HCT116 (cell line): Measurements from ENCODE around the gene RNF13. TPM values are rescaled to one million over a fixed set of nuclear protein-coding genes. Genes with fewer than 3 reads are reported as not detected.

Experiments
- ATAC-seq: fragments of 200-7000 bp; cut with Tn5 transposase; 2 replicates; pipeline ENCODE4 v1.9.1; 2020; ENCODE audit warnings: mild to moderate bottlenecking, moderate library complexity
- BruUV-seq: library from RNA; stranded (reverse); fragments of 400-500 nt; replicated peaks from 2 replicates; lab custom pipeline; 2021; lab: Mats Ljungman, UMichigan
- CTCF ChIA-PET: fragments of 300-600 bp; sonication (Branson Sonifier 250); formaldehyde crosslinking; loops from one replicate; lab custom pipeline; 2021; ENCODE audit warnings: antibody characterized with exemption; lab: Charles Lee
- POLR2A ChIA-PET: fragments of 300-600, 350-600 bp; sonication (Branson Sonifier 250); formaldehyde crosslinking; loops from one replicate; lab custom pipeline; 2021; ENCODE audit warnings: antibody characterized with exemption; lab: Charles Lee
- RAD21 ChIA-PET, 2 experiments: fragments of 300-600 bp; sonication (Branson Sonifier 250); formaldehyde crosslinking; loops; one replicate each; lab custom pipeline; 2023; ENCODE audit warnings: low total read pairs in 2 of 2; ENCODE audit not compliant: uncharacterized antibody in 2 of 2, unreplicated experiment in 2 of 2, low non-redundant PET in 1 of 2; lab: Charles Lee
- DNase-seq: peaks from one replicate; pipeline ENCODE4 v3.0.0-alpha.2; 2010; ENCODE audit warnings: low read depth, low spot score
- H2AFZ ChIP-seq: fragments of 200-600 bp; shearing (Covaris generic), sonication (generic); 2 replicates; pipeline ENCODE4 v1.6.1; 2017; ENCODE audit warnings: low read depth, mixed run types, mixed read lengths, antibody characterized with exemption, low read length; ENCODE audit not compliant: poor library complexity, severe bottlenecking
- H3K27ac ChIP-seq: 2 replicates; pipeline ENCODE4 v1.5.1; 2012; ENCODE audit warnings: low read depth, low read length
- H3K27me3 ChIP-seq: fragments of 200-600 bp; sonication (generic); 2 replicates; pipeline ENCODE4 v1.6.1; 2016; ENCODE audit warnings: mixed run types, low read length, mixed read lengths; ENCODE audit not compliant: insufficient read depth
- H3K36me3 ChIP-seq, 2 experiments: fragments of 200-500 bp in 1 of 2; fragments of 200-600 bp in 1 of 2; sonication (Bioruptor generic) in 1 of 2; sonication (generic) in 1 of 2; 2 replicates each; pipeline versions ENCODE4 v1.5.1 to v1.6.1; 2014 to 2016; ENCODE audit warnings: low read length in 2 of 2, inconsistent platforms in 1 of 2, mixed read lengths in 1 of 2, mixed run types in 1 of 2; ENCODE audit not compliant: insufficient read depth in 2 of 2, control insufficient read depth in 1 of 2
- H3K4me1 ChIP-seq, 2 experiments: fragments of 200-600 bp in 1 of 2; sonication (generic) in 1 of 2; 2 replicates each; pipeline versions ENCODE4 v1.5.1 to v1.6.1; 2012 to 2017; ENCODE audit warnings: low read length in 2 of 2, inconsistent platforms in 1 of 2, mild to moderate bottlenecking in 1 of 2, mixed read lengths in 1 of 2, mixed run types in 1 of 2, moderate library complexity in 1 of 2; ENCODE audit not compliant: insufficient read depth in 2 of 2, control insufficient read depth in 1 of 2
- H3K4me2 ChIP-seq: fragments of 200-600 bp; sonication (generic); 2 replicates; pipeline ENCODE4 v1.6.1; 2017; ENCODE audit warnings: mixed run types, low read length, mixed read lengths
- H3K4me3 ChIP-seq, 2 experiments: fragments of 200-600 bp in 1 of 2; sonication (generic) in 1 of 2; replicated peaks in 1 of 2; 2 replicates each; pipeline ENCODE4 v1.5.1; 2011 to 2016; ENCODE audit warnings: low read length in 2 of 2, control low read depth in 1 of 2, low read depth in 1 of 2, mild to moderate bottlenecking in 1 of 2, mixed read lengths in 1 of 2, mixed run types in 1 of 2
- H3K79me2 ChIP-seq: fragments of 200-600 bp; sonication (generic); 2 replicates; pipeline ENCODE4 v1.6.1; 2017; ENCODE audit warnings: mild to moderate bottlenecking, mixed run types, low read length, moderate library complexity, mixed read lengths; ENCODE audit not compliant: insufficient read depth
- H3K9ac ChIP-seq: fragments of 200-600 bp; sonication (generic); 2 replicates; pipeline ENCODE4 v1.6.1; 2016; ENCODE audit warnings: low read length, mixed read lengths
- H3K9me2 ChIP-seq: fragments of 200-600 bp; sonication (generic), shearing (Covaris generic); 2 replicates; pipeline ENCODE4 v1.6.1; 2017; ENCODE audit warnings: mixed run types, mild to moderate bottlenecking, moderate library complexity; ENCODE audit not compliant: insufficient read depth
- H3K9me3 ChIP-seq, 2 experiments: fragments of 200-500 bp in 1 of 2; fragments of 200-600 bp in 1 of 2; sonication (Bioruptor generic) in 1 of 2; sonication (generic) in 1 of 2; 2 replicates each; pipeline ENCODE4 v1.6.1; 2014 to 2017; ENCODE audit warnings: low read length in 2 of 2, mixed read lengths in 2 of 2, inconsistent platforms in 1 of 2, low read depth in 1 of 2, mild to moderate bottlenecking in 1 of 2, mixed run types in 1 of 2, moderate library complexity in 1 of 2; ENCODE audit not compliant: control insufficient read depth in 1 of 2, insufficient read depth in 1 of 2
- H4K20me1 ChIP-seq: fragments of 200-600 bp; sonication (generic), shearing (Covaris generic); 2 replicates; pipeline ENCODE4 v1.6.1; 2017; ENCODE audit warnings: mixed run types, mild to moderate bottlenecking, moderate library complexity; ENCODE audit not compliant: insufficient read depth
- CEBPB ChIP-seq: IDR thresholded peaks from 2 replicates; pipeline ENCODE4 v1.6.1; 2012; ENCODE audit warnings: low read depth
- EGR1 ChIP-seq: IDR thresholded peaks from 2 replicates; pipeline ENCODE4 v1.6.1; 2012; ENCODE audit warnings: low read depth
- ELF1 ChIP-seq: IDR thresholded peaks from 2 replicates; pipeline ENCODE4 v1.6.1; 2012; ENCODE audit warnings: low read depth, borderline replicate concordance
- EZH2phosphoT487 ChIP-seq: fragments of 200-600 bp; IDR thresholded peaks from 2 replicates; pipeline ENCODE4 v1.6.1; 2018; ENCODE audit warnings: antibody characterized with exemption, borderline replicate concordance
- JUND ChIP-seq: IDR thresholded peaks from 2 replicates; pipeline ENCODE4 v1.6.1; 2012
- POLR2AphosphoS5 ChIP-seq: IDR thresholded peaks from 2 replicates; pipeline ENCODE4 v1.6.1; 2011; ENCODE audit warnings: mild to moderate bottlenecking, low read depth, low read length, moderate library complexity
- RAD21 ChIP-seq: IDR thresholded peaks from 2 replicates; pipeline ENCODE4 v1.6.1; 2012; ENCODE audit warnings: low read depth, mild to moderate bottlenecking
- SP1 ChIP-seq: IDR thresholded peaks from 2 replicates; pipeline ENCODE4 v1.6.1; 2012; ENCODE audit warnings: low read depth
- SRF ChIP-seq: IDR thresholded peaks from 2 replicates; pipeline ENCODE4 v1.6.1; 2012; ENCODE audit warnings: low read depth
- YY1 ChIP-seq: IDR thresholded peaks from 2 replicates; pipeline ENCODE4 v1.6.1; 2011; ENCODE audit warnings: low read length, low read depth, moderate library complexity, mild to moderate bottlenecking; ENCODE audit not compliant: insufficient replicate concordance; ENCODE audit errors: extremely low read depth
- intact Hi-C: fragments of 100-400 bp; cut with micrococcal nuclease; formaldehyde crosslinking; loops from 2 replicates; pipeline ENCODE4 v1.10.0; 2022
- total RNA-seq: library from RNA; stranded (reverse); gene quantifications from one replicate; pipeline ENCODE4 v1.2.1, GENCODE V29; 2021; ENCODE audit not compliant: unreplicated experiment
- TF ChIP-seq, protein P1 (sequence below), 3 experiments: fragments of 200-600 bp in 1 of 3; sonication (generic) in 1 of 3; IDR thresholded peaks in 2 of 3; conservative IDR thresholded peaks in 1 of 3; 2 replicates each; pipeline ENCODE4 v1.5.1; 2012 to 2017; ENCODE audit warnings: low read depth in 2 of 3, low read length in 2 of 3, antibody characterized with exemption in 1 of 3, borderline replicate concordance in 1 of 3, control low read depth in 1 of 3, mild to moderate bottlenecking in 1 of 3, mixed read lengths in 1 of 3, mixed run types in 1 of 3, moderate library complexity in 1 of 3; ENCODE audit not compliant: insufficient read depth in 1 of 3
- TF ChIP-seq, protein P2 (sequence below): IDR thresholded peaks from 2 replicates; pipeline ENCODE4 v1.6.1; 2012

The RNF13 gene
- total RNA-seq, 1 experiment from 2014 or later = 39.9 TPM

DNA sequence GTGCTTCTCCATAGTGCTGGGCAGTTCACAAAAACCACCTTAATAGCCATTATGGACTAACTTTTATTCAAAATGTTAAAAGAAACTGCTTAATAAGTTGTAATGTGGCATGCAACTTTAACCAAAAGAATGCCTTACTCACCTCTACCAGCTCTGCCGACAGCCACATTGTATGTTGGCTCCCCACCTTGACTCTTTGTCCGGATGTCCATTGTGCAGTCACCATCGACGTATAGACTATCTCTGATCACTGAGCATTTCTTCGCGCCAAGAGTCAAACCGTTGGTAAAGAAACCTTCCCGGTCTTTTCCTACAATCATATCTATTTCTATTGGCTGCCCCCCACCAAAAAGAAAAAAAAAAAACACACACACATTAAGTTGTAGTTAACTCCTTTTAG is 155.2 kb downstream of the RNF13 start (continued):
- TF ChIP-seq, protein P1, sequence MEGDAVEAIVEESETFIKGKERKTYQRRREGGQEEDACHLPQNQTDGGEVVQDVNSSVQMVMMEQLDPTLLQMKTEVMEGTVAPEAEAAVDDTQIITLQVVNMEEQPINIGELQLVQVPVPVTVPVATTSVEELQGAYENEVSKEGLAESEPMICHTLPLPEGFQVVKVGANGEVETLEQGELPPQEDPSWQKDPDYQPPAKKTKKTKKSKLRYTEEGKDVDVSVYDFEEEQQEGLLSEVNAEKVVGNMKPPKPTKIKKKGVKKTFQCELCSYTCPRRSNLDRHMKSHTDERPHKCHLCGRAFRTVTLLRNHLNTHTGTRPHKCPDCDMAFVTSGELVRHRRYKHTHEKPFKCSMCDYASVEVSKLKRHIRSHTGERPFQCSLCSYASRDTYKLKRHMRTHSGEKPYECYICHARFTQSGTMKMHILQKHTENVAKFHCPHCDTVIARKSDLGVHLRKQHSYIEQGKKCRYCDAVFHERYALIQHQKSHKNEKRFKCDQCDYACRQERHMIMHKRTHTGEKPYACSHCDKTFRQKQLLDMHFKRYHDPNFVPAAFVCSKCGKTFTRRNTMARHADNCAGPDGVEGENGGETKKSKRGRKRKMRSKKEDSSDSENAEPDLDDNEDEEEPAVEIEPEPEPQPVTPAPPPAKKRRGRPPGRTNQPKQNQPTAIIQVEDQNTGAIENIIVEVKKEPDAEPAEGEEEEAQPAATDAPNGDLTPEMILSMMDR (IDR thresholded peaks at IDR 0.05 in 2 of 3, conservative IDR thresholded peaks at IDR 0.05 in 1 of 3; ENCODE audit: borderline replicate concordance in 1 of 3, insufficient read depth in 1 of 3, low read depth in 2 of 3, low read length in 2 of 3) = no peak
- TF ChIP-seq SRF (no peak), SP1 (no peak), POLR2AphosphoS5 (no peak), EZH2phosphoT487 (no peak), JUND (no peak), ELF1 (no peak), YY1 (no peak), EGR1 (no peak), CEBPB (no peak)

DNA sequence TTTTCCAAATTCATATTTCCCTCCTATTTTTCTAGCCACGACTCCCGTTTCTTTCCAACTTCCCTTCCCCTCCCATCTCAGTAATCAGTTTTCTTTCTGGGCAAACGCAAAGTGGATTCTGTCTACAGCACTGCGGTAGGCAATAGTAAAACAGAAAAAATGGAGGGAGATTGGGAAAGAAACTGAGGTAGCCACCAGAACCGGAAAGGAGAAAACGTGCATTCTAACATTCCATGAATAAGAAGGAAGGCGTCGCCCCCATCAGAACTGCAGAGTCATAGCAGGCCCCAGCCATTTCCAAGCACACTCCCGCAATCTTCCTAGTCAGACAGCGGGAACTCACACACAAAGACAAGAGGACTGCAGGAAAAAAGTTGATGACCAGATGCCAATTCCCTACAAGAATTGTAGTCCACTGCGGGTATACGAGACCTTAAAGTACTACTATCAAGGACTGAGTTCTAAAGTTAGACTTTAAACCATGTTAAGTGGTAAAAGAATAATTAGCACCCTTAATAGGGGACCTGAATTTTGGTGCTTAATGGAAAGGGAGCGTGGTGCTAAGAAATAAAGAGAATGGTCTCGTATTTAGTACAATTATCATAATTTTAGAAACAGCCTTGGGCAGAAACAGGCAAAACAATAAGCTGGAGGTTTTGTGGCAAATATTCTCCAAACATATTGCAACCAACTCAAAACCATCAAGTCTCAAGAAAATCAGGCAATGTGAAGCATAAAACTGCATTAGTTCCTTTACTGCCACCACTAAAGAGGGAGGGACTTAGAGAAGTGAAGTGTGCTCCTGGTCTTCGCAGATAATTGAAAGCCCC is 156.3 kb downstream of the RNF13 start:
- ChIA-PET POLR2A (interaction anchor here (1.0 kb wide), 1 partner anchor 215 kb away, joined by 4 read pairs; no protein-coding TSS in a partner anchor), CTCF (interaction anchor here (0.8 to 4.2 kb wide), 4 partner anchors 214 to 526 kb away, joined by 4 to 47 read pairs (median 8); no protein-coding TSS in a partner anchor), RAD21 (interaction anchor here in 1 of 2 experiments (1.6 kb wide), 1 partner anchor 215 kb away, joined by 4 read pairs; no protein-coding TSS in a partner anchor)
- Histone ChIP-seq H2AFZ (no peak overlapping the region), H3K36me3 (peaks cover 8 to 34% of the 10 kb centered on the region in 2 experiments), H3K27me3 (no peaks in the 10 kb centered on the region), H3K9me2 (no peaks in the 10 kb centered on the region), H3K9me3 (no peaks in the 10 kb centered on the region), H4K20me1 (peaks cover 9% of the 10 kb centered on the region; the same call in 1 of the 2 replicates), H3K9ac (peak overlapping the region; percentile 80), H3K4me2 (peak overlapping the region; percentile 83), H3K79me2 (peaks cover 66% of the 10 kb centered on the region), H3K27ac (peak overlapping the region; percentile 89), H3K4me3 (peak overlapping the region; percentile 62 to 66), H3K4me1 (peaks cover 7 to 26% of the 10 kb centered on the region in 2 experiments; a peak in 3 of 4 replicates)
- TF ChIP-seq, protein P2, sequence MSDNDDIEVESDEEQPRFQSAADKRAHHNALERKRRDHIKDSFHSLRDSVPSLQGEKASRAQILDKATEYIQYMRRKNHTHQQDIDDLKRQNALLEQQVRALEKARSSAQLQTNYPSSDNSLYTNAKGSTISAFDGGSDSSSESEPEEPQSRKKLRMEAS = peak; percentile 49
- 0 out of 2 replicates have a peak, but pooled peaks have one; percentile 12 for TF ChIP-seq RAD21
- TF ChIP-seq SP1 = 0 out of 2 replicates have a peak, but pooled peaks have one; percentile 6
- TF ChIP-seq ELF1 = no peak
- peak; percentile 56 for TF ChIP-seq YY1
- TF ChIP-seq, protein P1 (IDR thresholded peaks at IDR 0.05 in 2 of 3, conservative IDR thresholded peaks at IDR 0.05 in 1 of 3; ENCODE audit: borderline replicate concordance in 1 of 3, insufficient read depth in 1 of 3, low read depth in 2 of 3, low read length in 2 of 3) = peak in 1 of 3 experiments; percentile 5; a peak in 1 of 6 replicates
- peak; percentile 63; the same call in 1 of the 2 replicates for TF ChIP-seq POLR2AphosphoS5
- TF ChIP-seq SRF = no peak
- intact Hi-C loops = loop anchor here (10.0 kb wide), 2 partner anchors 475 to 525 kb away; no protein-coding TSS in a partner anchor
- ATAC-seq (0 out of 2 replicates have a peak, but pooled peaks have one; percentile 20), DNase-seq (peak; percentile 57)
- TSS peak; percentile 42 for BruUV-seq
